Dermis microvascular lymphatic vessel endothelial cell (primary cell): ENCODE data around the gene NOCT. TPM values are rescaled to one million over a fixed set of nuclear protein-coding genes. Genes with fewer than 3 reads are reported as not detected.
"Not testable (repeated sequence)": the region's sequence is repeated elsewhere in the genome, so short reads cannot be mapped to it uniquely, and the experiment has no call there.

Experiments
- DNase-seq, 2 donors: peaks; one replicate each; pipeline versions ENCODE4 v3.0.0 to v3.0.0-alpha.2; 2010; ENCODE audit warnings: low read depth in 2 of 2
- total RNA-seq: library from RNA; depleted of rRNA; stranded (reverse); fragments of >200 nt; gene quantifications from 2 replicates; pipeline ENCODE4 v1.2.1, GENCODE V29; 2014

NOCT gene, protein sequence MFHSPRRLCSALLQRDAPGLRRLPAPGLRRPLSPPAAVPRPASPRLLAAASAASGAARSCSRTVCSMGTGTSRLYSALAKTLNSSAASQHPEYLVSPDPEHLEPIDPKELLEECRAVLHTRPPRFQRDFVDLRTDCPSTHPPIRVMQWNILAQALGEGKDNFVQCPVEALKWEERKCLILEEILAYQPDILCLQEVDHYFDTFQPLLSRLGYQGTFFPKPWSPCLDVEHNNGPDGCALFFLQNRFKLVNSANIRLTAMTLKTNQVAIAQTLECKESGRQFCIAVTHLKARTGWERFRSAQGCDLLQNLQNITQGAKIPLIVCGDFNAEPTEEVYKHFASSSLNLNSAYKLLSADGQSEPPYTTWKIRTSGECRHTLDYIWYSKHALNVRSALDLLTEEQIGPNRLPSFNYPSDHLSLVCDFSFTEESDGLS
- 29.4 and 37.0 TPM in 2 replicates for total RNA-seq

- DNase-seq, result peak; percentile 86 to 95
Measured at GRCh38 chr4:139015269-139015947, at the start of gene NOCT. NOCT (plus strand) TSS chr4:139015781; CDS start chr4:139015982, 201 bp downstream.

GRCh38 chr4:138967313-138967712, 48.3 kb upstream of the NOCT start:
- peak in 1 of 2 donors; percentile 10 for DNase-seq

DNA sequence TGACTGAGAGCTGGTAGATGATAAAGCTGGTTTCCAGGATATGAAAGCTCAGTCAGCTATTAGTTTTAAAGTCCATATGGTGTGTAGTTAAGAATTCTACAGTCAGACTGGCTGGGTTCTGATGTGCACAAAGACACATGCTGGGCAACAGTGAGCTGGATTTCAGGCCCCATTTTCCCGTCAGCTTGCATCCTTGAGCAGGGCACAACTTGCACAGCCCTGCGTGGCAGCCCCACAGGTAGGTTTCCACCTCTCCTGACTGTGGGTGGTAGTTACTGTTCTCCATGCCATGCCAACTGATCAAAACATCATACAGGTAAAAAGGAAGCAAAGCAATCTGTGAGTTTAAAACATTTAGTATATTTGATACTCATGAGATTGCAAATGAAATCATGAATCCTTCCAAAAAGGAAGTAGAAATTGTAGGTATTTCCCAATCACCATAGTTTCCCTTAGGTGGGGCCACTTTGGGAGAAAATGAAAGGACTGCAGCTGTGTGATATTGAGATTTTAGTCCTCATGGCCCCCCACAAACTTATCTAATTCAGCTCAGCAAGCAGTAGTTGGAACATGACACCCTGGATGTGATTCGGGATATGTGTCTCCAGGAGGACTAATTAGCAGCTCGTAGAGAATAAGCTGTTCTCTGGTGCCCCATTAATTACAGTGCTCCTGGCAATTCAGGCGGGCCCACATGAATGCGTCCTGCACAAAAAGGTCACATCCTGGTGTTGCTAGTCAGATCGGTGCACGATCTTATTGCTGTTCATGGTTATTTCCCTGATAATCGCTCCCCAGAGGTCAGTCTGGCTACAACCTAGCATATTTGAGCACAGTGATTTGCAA, 42.4 kb upstream of the NOCT start:
- DNase-seq, result no peak

DNA sequence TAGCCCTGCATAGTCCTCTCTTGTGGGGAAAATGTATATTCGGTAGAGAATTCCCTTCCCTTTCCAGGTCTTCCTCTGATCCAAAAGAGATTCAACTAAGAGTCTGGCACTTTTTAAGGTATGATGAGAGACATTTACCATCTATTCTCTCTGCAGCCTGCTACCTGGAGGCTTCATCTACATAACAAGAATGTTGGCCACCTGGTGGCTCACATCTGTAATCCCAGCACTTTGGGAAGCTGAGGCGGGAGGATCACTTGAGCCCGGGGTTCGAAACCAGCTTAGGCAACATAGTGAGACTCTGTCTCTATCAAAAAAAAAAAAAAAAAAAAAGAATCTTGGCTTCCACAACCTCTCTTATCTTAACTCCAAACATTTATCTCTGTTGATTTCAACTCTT, 40.4 kb upstream of the NOCT start:
- no peak for DNase-seq

DNA sequence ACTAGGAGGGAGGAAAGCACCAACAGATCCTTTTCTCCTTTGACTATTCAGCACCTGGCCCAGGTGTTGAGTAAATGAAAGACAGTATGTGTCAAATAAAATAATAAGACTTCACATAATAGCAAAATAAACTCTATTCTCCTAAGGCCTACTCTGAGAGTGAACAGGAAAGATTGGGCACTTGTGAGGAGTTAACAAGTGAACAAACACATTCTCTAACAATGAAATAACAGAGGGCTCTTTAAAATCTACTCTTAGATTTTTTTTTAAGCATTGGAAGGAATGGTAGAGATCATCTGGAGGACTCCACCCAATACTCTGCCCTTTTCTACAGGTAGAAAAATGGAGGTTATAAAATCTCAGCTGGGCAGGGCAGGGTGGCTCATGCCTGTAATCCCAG, 39.1 kb upstream of the NOCT start:
- no peak for DNase-seq

DNA sequence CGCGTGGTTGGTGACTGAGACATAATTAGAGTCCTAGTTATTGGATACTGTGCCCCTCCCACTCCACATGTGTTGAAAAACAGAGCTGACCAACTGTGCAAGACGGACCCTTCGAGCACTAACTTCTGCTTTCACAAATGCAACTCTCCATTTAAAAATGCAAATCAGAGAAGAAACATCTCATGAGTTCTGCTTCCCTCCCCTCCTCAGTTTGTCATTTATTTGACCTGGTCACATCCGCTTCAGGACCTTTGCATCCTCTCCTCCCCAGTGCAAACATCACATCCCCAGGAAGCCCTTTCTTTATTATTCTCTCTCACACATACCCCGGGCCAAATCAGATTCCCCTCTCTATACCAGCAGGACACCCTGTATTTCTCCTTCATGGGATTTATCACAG, 38.1 kb upstream of the NOCT start:
- peak; percentile 32 to 33 for DNase-seq

DNA sequence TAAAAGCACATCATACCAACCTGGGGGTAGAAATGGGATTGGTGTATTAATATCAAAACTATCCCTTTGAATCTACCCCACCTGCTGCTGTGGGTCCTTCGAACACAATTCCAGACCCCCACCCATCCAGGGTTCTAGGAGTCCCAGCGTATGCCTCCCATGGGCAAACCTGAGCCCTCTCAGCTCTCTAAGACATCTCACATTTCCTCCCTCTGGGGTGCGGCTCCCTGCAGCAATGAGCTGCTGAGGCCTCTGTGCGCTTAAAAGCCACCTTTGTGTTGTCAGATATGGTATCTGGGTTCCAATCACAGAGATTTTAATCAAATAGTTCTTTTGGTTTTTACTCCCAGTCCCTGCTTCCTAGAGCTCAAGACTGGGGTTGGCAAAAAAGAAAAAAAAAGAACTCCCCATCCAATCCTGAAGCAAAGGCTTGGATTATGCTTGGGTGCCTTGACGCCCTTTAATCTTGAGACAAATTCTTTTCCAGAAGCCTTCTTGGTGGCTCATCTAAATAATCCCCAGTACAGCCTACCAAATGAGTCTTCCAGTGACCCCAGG, 37.5 kb upstream of the NOCT start:
- DNase-seq, result no peak

DNA sequence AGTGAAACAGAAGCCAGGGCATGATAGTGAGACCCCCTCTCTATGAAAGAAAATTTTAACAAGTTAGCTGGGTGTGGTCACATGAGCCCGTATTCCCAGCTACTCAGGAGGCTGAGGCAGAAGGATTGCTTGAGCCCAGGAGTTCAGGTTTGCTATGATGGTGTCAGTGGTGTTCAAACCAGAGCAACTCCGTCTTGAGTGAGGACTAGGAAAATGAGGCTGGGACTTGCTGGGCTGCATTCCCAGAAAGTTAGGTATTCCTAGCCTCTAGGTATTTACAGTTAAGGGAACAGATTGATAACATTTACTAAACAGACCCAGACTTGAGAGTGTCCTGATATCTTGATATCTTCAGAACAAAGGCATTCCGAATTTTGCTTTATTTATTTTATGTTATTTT, 37.0 kb upstream of the NOCT start:
- DNase-seq, result no peak

GRCh38 chr4:138979742-138980141, 35.8 kb upstream of the NOCT start:
- DNase-seq, result no peak

- DNase-seq, result peak; percentile 73 to 89
Measured at GRCh38 chr4:138981930-138982390, 33.6 kb upstream of the NOCT start.

GRCh38 chr4:138982754-138983153, 32.8 kb upstream of the NOCT start:
- DNase-seq, result no peak

DNA sequence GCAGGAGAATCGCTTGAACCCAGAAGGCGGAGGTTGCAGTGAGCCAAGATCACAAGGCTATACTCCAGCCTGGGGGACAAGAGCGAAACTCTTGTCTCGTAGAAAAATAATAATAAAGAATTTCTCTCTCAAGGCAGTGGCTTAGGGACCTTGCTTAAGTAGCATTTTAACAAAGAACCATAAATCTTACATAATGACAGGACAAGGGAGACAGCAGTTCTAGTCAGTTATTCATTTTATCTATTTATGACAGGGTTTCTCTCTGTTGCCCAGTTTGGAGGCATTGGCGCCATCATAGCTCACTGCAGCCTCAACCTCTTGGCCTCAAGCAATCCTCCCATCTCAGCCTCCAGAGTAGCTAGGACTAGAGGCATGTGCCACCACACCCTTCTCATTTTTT, 31.9 kb upstream of the NOCT start:
- no peak for DNase-seq

- no peak for DNase-seq
Measured at GRCh38 chr4:138984647-138985046, 30.9 kb upstream of the NOCT start.

- DNase-seq, result no peak
Measured at GRCh38 chr4:138992676-138993075, 22.9 kb upstream of the NOCT start.

GRCh38 chr4:138996090-138996489, 19.5 kb upstream of the NOCT start:
- DNase-seq, result no peak

GRCh38 chr4:138999666-139000065, 15.9 kb upstream of the NOCT start:
- DNase-seq, result no peak

- not testable (repeated sequence) for DNase-seq
Measured at GRCh38 chr4:139000134-139000533, 15.4 kb upstream of the NOCT start.

DNA sequence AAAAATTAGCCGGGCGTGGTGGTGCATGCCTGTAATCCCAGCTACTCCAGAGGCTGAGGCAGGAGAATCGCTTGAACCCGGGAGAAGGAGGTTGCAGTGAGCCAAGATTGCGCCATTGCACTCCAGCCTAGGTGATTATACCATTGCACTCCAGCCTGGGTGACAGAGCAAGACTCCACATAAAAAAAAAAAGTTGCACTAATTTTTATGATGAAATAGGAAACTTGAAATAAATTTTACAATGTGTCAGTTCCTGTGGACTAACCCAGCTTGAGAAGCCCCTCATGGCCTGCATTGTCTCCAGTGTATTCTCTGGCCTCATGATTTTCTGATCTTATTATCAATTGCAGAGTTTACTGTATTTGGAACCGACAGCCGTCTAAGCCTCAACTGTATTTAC, 14.2 kb upstream of the NOCT start:
- not testable (repeated sequence) for DNase-seq

GRCh38 chr4:139003668-139004067, 11.9 kb upstream of the NOCT start:
- DNase-seq, result not testable (repeated sequence)

DNA sequence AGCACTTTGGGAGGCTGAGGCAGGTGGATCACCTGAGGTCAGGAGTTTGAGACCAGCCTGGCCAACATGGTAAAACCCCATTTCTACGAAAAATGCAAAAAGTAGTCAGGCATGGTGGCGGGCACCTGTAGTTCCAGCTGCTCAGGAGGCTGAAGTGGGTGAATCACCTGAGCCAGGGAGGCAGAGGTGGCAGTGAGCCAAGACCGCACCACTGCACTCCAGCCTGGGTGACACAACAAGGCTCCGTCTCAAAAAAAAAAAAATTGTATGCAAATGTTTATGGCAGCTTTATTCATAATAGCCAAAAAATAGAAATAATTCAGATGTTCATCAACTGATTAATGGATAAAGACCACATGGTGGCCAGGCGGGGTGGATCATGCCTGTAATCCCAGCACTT, 9.8 kb upstream of the NOCT start:
- DNase-seq, result no peak

GRCh38 chr4:139007640-139008039, 7.9 kb upstream of the NOCT start:
- DNase-seq, result no peak

GRCh38 chr4:139008278-139008677, 7.3 kb upstream of the NOCT start:
- DNase-seq, result not testable (repeated sequence)
